PC-9 (cell line): ENCODE data around the gene LSM2.

Experiments used
- CTCF ChIP-seq: fragments of 200-600 bp; sonication (generic); conservative IDR thresholded peaks from 2 replicates; pipeline ENCODE4 v1.6.1; 2017; ENCODE audit warnings: mixed run types, antibody characterized with exemption, mild to moderate bottlenecking, moderate library complexity
- EZH2 ChIP-seq: fragments of 200-600 bp; sonication (generic); IDR thresholded peaks from 2 replicates; pipeline ENCODE4 v1.8.0; 2017; ENCODE audit warnings: antibody characterized with exemption, low read depth

GRCh38 chr6:31779908-31780307, 26.9 kb downstream of the LSM2 start:
- TF ChIP-seq CTCF (no peak), EZH2 (no peak)
